Neural progenitor cell (in vitro differentiated cells): ENCODE results near the gene TSPAN18. TPM values are rescaled to one million over a fixed set of nuclear protein-coding genes. Genes with fewer than 3 reads are reported as not detected.

Source experiments
- DNase-seq: peaks from one replicate; pipeline ENCODE4 v3.0.0-alpha.2; 2016; ENCODE audit warnings: low spot score
- H2AFZ ChIP-seq: fragments of 200-600 bp; sonication (generic); replicated peaks from 2 replicates; pipeline ENCODE4 v1.6.1; 2016; ENCODE audit warnings: antibody characterized with exemption
- H3F3A ChIP-seq: fragments of 200-600 bp; sonication (generic); 2 replicates; pipeline ENCODE4 v1.6.1; 2016; ENCODE audit warnings: antibody characterized with exemption, low read depth
- H3K27ac ChIP-seq: fragments of 200-600 bp; sonication (generic); 2 replicates; pipeline ENCODE4 v1.5.1; 2016; ENCODE audit warnings: mild to moderate bottlenecking
- H3K27me3 ChIP-seq: fragments of 200-600 bp; sonication (generic); 2 replicates; pipeline ENCODE4 v1.6.1; 2016; ENCODE audit warnings: mild to moderate bottlenecking, moderate library complexity
- H3K36me3 ChIP-seq: fragments of 200-600 bp; sonication (generic); 2 replicates; pipeline ENCODE4 v1.5.1; 2016
- H3K4me1 ChIP-seq: fragments of 200-600 bp; sonication (generic); 2 replicates; pipeline ENCODE4 v1.6.1; 2016; ENCODE audit warnings: mixed run types
- H3K4me2 ChIP-seq: fragments of 200-600 bp; sonication (generic); 2 replicates; pipeline ENCODE4 v1.6.1; 2016
- H3K4me3 ChIP-seq: fragments of 200-600 bp; sonication (generic); 2 replicates; pipeline ENCODE4 v1.5.1; 2016
- H3K79me2 ChIP-seq: fragments of 200-600 bp; sonication (generic); 2 replicates; pipeline ENCODE4 v1.6.1; 2016; ENCODE audit warnings: low read depth
- H3K9ac ChIP-seq: fragments of 200-600 bp; sonication (generic); 2 replicates; pipeline ENCODE4 v1.6.1; 2016
- H3K9me3 ChIP-seq: fragments of 200-600 bp; sonication (generic); 2 replicates; pipeline ENCODE4 v1.5.1; 2016; ENCODE audit warnings: low read depth
- H4K20me1 ChIP-seq: fragments of 200-600 bp; sonication (generic); 2 replicates; pipeline ENCODE4 v1.6.1; 2016; ENCODE audit warnings: low read depth
- H3K27ac Mint-ChIP-seq: 3 replicates; pipeline ENCODE4 v1.8.0; 2021; ENCODE audit warnings: mixed read lengths
- H3K27me3 Mint-ChIP-seq: 2 replicates; pipeline ENCODE4 v1.8.0; 2022; ENCODE audit warnings: low read depth, mild to moderate bottlenecking, inconsistent platforms, moderate library complexity, mixed read lengths; ENCODE audit not compliant: insufficient read depth
- H3K36me3 Mint-ChIP-seq: 3 replicates; pipeline ENCODE4 v1.8.0; 2021; ENCODE audit warnings: mixed read lengths
- H3K4me1 Mint-ChIP-seq: 3 replicates; pipeline ENCODE4 v1.8.0; 2021; ENCODE audit warnings: mixed read lengths
- H3K4me3 Mint-ChIP-seq: 3 replicates; pipeline ENCODE4 v1.8.0; 2021; ENCODE audit warnings: mild to moderate bottlenecking, moderate library complexity, mixed read lengths
- H3K9me3 Mint-ChIP-seq: 3 replicates; pipeline ENCODE4 v1.8.0; 2020; ENCODE audit warnings: mixed read lengths
- EZH2 ChIP-seq: fragments of 200-600 bp; sonication (generic); IDR thresholded peaks from 2 replicates; pipeline ENCODE4 v1.6.1; 2017; ENCODE audit warnings: antibody characterized with exemption, mild to moderate bottlenecking, moderate library complexity
- EZH2phosphoT487 ChIP-seq: fragments of 200-600 bp; sonication (generic); IDR thresholded peaks from 2 replicates; pipeline ENCODE4 v1.6.1; 2017; ENCODE audit warnings: antibody characterized with exemption
- total RNA-seq: library from RNA; depleted of rRNA; stranded (reverse); fragments of >200 nt; gene quantifications from 2 replicates; pipeline ENCODE4 v1.2.3, GENCODE V29; 2015; ENCODE audit warnings: low replicate concordance
- TF ChIP-seq, protein P1 (sequence below): fragments of 200-600 bp; sonication (generic); IDR thresholded peaks from 2 replicates; pipeline ENCODE4 v1.5.1; 2017; ENCODE audit warnings: antibody characterized with exemption, mild to moderate bottlenecking

The TSPAN18 gene
- total RNA-seq, 1 donor from 2014 or later: 16.5 TPM

DNA sequence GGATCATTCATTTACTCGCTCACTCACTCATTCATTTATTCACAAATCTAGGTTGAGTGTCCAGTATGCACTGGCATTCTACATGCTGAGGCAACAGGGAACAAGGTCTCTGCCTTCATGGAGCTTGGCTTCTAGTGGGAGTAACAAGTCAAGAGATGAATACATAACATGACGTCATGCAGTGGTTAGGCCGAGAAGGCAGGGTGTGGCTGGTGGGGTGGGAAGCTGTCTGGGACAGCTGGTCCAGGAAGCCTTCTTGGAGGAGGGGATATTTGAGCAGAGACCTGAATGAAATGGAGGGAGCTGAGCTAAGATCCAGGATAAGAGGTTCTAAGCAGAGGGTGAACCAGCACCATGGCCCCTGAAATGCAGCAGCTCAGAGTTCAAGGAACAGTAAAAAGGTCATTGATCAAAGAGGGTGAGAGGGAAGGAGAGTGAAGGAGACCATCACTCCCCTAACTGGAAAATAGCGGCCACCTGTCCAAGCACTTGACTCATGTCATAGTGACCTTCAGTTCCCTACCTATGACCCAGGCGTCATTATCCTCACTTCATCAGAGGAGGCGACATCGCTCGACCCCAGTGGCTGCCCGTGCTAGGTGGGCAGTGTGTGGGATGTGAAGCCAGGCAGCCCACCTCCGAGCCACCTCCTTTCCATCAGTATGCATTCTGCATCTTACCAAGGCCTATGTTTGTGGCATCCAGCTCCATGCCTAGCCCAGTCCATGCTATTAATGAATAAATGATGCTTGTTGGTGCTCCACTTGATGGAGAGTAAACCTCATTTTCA, 105.0 kb downstream of the TSPAN18 start:
- Histone ChIP-seq H3K4me2 (no peak overlapping the region), H4K20me1 (peaks cover 57% of the 10 kb centered on the region), H3K36me3 (no peaks in the 10 kb centered on the region), H3K4me3 (no peak overlapping the region), H3K27ac (no peak overlapping the region), H3K9me3 (peaks cover 4% of the 10 kb centered on the region), H3K79me2 (peaks cover 7% of the 10 kb centered on the region), H3F3A (peaks cover 43% of the 10 kb centered on the region), H3K4me1 (peaks cover 51% of the 10 kb centered on the region), H2AFZ (no peak overlapping the region), H3K9ac (no peak overlapping the region), H3K27me3 (peaks cover 70% of the 10 kb centered on the region)
- peaks cover 12% of the 10 kb centered on the region for H3K36me3 Mint-ChIP-seq
- peaks cover 6% of the 10 kb centered on the region for H3K9me3 Mint-ChIP-seq
- H3K4me1 Mint-ChIP-seq: peaks cover 65% of the 10 kb centered on the region
- TF ChIP-seq EZH2: no peak
- TF ChIP-seq, protein P1, sequence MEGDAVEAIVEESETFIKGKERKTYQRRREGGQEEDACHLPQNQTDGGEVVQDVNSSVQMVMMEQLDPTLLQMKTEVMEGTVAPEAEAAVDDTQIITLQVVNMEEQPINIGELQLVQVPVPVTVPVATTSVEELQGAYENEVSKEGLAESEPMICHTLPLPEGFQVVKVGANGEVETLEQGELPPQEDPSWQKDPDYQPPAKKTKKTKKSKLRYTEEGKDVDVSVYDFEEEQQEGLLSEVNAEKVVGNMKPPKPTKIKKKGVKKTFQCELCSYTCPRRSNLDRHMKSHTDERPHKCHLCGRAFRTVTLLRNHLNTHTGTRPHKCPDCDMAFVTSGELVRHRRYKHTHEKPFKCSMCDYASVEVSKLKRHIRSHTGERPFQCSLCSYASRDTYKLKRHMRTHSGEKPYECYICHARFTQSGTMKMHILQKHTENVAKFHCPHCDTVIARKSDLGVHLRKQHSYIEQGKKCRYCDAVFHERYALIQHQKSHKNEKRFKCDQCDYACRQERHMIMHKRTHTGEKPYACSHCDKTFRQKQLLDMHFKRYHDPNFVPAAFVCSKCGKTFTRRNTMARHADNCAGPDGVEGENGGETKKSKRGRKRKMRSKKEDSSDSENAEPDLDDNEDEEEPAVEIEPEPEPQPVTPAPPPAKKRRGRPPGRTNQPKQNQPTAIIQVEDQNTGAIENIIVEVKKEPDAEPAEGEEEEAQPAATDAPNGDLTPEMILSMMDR: no peak
- TF ChIP-seq EZH2phosphoT487: no peak
- no peak overlapping the region for H3K4me3 Mint-ChIP-seq
- H3K27ac Mint-ChIP-seq: no peak overlapping the region
- no peak for DNase-seq
- peaks cover 10% of the 10 kb centered on the region for H3K27me3 Mint-ChIP-seq

DNA sequence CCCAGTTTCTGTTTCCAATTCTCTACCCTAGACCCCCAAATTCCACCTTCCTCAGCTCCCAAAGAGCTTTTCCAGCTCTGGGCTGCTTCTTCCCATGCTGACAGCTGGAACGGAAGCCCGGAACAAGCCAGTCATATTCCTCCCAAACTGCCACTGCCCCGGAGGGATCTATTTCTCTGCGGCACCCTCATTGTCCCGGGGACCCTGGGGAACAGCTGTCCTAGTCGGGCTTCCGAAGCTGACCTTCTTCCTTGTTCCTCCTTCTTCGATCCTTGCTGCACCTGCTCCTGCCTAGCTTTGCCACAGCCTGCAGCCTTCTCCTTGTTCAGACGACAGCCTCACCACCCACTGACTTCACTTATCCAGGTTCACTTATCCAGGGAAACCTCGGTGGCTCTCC, 105.7 kb downstream of the TSPAN18 start:
- Histone ChIP-seq H3K4me2 (no peak overlapping the region), H3K9ac (no peak overlapping the region), H3F3A (peaks cover 43% of the 10 kb centered on the region), H3K9me3 (peaks cover 8% of the 10 kb centered on the region), H3K36me3 (no peaks in the 10 kb centered on the region), H3K79me2 (peaks cover 7% of the 10 kb centered on the region), H3K4me1 (peaks cover 51% of the 10 kb centered on the region), H3K27me3 (peaks cover 63% of the 10 kb centered on the region), H2AFZ (no peak overlapping the region), H3K4me3 (no peak overlapping the region), H3K27ac (no peak overlapping the region), H4K20me1 (peaks cover 50% of the 10 kb centered on the region)
- Mint-ChIP-seq H3K36me3 (peaks cover 18% of the 10 kb centered on the region), H3K4me1 (peaks cover 63% of the 10 kb centered on the region), H3K4me3 (no peak overlapping the region), H3K9me3 (peaks cover 13% of the 10 kb centered on the region), H3K27ac (no peak overlapping the region), H3K27me3 (peaks cover 13% of the 10 kb centered on the region)
- TF ChIP-seq, protein P1: no peak
- TF ChIP-seq EZH2: no peak
- no peak for TF ChIP-seq EZH2phosphoT487
- no peak for DNase-seq

DNA sequence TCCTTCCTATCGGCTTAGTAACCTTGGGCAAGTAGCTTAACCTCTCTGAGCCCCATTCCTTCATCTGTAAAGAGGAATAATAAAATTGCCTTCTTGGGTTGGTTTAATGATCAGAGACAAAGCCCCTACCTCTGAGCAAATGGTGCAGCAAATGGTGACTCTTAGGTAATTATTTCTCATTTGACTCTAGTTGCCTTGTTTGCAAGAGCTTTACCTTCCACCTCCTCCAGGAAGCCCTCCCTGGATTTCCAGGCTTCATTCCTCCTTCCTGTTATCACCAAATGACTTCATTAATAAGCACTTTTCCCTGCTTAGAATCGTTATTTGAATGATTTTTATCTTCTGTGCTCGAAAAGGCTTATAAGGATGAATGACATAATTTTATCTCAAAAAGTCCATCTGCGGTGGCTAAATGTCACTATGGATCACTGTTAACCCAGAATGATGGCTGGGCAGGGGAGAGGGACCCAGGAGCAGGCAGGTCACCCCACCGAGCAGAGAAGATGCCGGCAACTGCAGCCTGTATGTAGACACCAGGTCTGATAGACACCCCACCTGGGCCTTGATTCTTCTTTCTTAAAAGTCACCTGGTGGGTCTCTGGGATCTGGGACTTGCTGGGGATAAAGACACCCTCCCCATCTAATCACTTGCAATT, 106.6 kb downstream of the TSPAN18 start:
- H3K9ac ChIP-seq: no peak overlapping the region
- peak overlapping the region; percentile 95 for H3K27ac ChIP-seq
- Mint-ChIP-seq H3K27me3 (peaks cover 13% of the 10 kb centered on the region), H3K4me1 (peaks cover 60% of the 10 kb centered on the region), H3K9me3 (peaks cover 18% of the 10 kb centered on the region), H3K36me3 (peaks cover 23% of the 10 kb centered on the region), H3K27ac (peak overlapping the region; percentile 83), H3K4me3 (peak overlapping the region; percentile 24)
- H3K4me3 ChIP-seq: no peak overlapping the region
- DNase-seq: no peak
- H4K20me1 ChIP-seq: peaks cover 42% of the 10 kb centered on the region
- peaks cover 7% of the 10 kb centered on the region for H3K79me2 ChIP-seq
- peak overlapping the region; percentile 57 for H3K4me2 ChIP-seq
- peaks cover 48% of the 10 kb centered on the region for H3K4me1 ChIP-seq
- TF ChIP-seq EZH2phosphoT487: no peak
- TF ChIP-seq, protein P1: no peak
- peaks cover 8% of the 10 kb centered on the region for H3K9me3 ChIP-seq
- H2AFZ ChIP-seq: no peak overlapping the region
- H3K27me3 ChIP-seq: peaks cover 54% of the 10 kb centered on the region
- peaks cover 43% of the 10 kb centered on the region for H3F3A ChIP-seq
- no peaks in the 10 kb centered on the region for H3K36me3 ChIP-seq
